H4 (cell line): ENCODE measurements around the gene LDLRAP1. TPM values are rescaled to one million over a fixed set of nuclear protein-coding genes. Genes with fewer than 3 reads are reported as not detected.

ENCODE experiments used
- DNase-seq: peaks from one replicate; pipeline ENCODE4 v3.0.0-alpha.2; 2015; ENCODE audit warnings: low spot score
- total RNA-seq: library from RNA; depleted of rRNA; stranded (reverse); fragments of >200 nt; shearing (Covaris generic); gene quantifications from 2 replicates; pipeline ENCODE4 v1.2.3, GENCODE V29; 2014

Gene LDLRAP1
- total RNA-seq, 1 experiment from 2014 or later = 9.5 TPM

DNA sequence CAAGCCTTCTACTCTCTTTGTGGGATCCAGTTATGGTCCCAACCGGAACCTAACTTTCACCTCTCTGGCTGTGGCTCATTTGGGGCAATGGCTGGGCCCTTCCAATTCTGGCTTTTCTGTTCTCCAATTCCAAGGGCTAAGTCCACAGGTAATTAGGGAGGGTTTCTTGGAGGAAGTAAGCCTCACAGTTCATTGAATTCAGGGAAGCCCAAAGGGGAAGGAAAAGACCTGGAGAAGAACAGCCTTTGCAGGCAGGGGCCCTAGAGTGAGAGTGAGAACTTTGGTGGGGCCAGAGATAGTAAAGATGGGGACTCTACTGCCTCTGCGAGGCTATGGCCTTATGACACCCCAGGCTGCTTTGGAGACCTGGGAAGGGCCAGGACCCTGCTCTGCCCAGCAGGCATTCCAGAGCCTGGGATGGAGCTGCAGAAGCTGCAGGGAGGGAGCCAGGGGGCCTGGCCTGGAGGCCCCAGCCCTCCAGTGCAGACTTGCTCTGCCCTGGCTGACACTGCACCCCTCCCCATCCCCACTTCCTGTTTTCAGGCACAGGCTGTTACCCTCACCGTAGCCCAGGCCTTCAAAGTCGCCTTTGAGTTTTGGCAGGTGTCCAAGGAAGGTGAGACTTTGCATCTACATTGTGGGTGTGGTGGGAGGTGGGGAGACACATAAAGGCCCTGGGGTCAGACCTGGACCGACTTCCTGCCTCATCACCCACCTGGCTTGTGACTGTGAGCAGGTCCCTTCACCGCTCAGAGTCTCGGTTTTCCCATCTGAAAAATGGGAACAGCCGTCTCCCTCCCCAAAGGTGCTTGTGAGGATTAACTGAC is 18.9 kb downstream of the LDLRAP1 start:
- DNase-seq = no peak

DNA sequence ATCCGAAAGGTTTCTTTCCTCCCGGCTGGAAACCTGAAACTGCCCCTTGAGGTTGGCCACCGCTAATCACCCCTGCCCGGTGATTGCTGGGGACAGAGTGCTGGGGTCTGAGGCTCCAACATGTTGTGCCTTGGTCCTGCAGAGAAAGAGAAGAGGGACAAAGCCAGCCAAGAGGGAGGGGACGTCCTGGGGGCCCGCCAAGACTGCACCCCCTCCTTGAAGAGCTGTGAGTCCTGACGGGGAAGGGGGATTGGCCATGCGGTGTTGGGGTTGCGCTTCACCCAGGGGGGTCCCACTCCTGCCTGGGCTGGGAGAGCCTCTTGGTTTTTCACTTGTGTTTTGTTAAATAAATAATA is 19.5 kb downstream of the LDLRAP1 start:
- DNase-seq = no peak

DNA sequence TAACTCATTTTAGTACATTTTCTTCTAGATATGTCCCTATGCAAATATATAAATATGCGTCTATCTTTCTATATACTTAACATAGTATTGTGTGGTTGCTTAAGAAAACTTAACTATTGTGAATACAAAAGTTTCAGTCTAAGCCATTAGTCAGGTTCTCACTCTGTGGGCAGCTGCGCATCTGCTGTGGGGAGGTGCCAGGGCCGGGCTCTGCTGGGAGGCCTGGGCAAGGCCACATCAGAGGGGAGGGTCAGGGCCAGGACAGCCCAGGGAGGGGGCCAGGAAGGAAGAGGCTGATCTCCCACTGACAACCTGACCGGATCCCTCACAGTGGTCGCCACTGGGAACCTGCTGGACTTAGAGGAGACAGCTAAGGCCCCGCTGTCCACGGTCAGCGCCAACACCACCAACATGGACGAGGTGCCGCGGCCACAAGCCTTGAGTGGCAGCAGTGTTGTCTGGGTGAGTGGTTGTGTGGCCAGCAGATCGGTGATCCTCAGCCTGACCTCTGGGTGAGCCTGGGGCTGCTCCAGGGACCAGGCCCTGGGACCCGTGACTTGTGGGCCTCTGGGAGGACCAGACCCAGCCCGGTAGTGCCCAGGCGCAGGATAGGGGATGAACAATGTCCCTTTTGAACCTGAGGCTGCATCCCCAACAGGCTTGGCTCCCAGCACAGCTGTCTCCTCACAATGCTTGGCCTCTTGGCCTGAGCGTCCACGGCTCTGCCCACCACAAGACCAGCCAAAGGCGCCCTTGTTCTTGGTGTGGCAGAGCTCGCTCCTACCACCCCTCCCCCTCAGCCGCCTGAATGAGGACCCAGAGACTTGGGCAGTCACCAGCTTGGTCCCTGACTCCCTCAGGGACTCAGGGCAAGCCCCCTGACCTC is 20.2 kb downstream of the LDLRAP1 start:
- no peak for DNase-seq

DNA sequence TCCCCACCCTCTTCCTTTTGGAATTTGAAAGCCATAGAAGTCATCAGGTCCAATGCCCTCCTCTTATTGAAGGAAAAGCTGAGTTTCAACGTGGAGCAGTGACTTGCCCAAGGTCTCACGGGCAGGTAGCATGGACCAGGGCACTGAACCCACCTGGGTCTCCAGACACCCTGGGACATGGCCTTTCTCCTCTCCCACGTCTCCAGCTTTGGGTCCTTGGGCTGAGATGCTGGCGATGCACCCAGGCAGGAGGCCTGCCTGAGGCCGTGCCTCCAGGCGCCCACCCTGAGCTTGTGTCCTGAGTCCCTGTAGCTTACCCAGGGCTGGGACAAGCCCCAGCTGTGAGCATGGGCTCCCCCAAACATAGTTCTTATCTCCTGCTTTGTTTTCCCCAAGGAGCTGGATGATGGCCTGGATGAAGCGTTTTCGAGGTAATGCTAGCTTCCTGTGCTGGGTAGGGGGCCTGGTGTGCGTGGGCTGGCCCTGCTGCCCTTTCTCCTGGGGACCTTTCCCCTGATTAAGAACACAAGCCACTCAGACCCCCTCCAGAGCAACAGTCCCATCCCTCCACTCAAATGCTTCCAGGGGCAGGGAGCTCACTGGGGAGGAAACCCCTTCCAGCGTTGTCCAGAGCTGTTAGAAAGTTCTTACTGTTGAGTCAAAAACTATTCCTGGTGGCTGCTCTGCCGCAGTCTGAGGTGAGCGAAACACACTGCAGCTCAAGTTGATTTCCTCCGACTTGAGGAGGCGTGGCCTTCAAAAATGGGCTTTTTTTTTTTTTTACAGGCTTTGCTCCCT is 21.6 kb downstream of the LDLRAP1 start:
- no peak for DNase-seq

DNA sequence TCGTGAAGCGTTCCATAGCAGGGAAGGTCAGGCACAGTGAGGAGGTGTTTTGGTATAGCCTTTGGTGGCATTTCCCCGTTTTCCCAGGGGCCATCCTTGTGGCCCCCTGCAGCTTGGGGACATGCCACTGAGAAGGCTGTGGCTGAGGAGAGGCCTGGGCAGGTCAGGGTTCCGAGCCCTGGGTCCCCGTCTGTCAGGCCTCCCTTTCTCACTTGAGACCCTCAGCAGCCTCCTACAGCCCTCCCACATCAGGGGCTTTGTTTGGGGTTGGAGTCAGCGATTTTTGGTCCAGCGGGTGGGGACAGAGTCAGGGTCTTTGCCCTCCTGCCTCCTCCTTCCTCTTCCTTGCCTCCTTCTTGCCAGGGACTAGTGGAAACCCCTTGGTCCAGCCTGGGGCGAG is 22.2 kb downstream of the LDLRAP1 start:
- no peak for DNase-seq

DNA sequence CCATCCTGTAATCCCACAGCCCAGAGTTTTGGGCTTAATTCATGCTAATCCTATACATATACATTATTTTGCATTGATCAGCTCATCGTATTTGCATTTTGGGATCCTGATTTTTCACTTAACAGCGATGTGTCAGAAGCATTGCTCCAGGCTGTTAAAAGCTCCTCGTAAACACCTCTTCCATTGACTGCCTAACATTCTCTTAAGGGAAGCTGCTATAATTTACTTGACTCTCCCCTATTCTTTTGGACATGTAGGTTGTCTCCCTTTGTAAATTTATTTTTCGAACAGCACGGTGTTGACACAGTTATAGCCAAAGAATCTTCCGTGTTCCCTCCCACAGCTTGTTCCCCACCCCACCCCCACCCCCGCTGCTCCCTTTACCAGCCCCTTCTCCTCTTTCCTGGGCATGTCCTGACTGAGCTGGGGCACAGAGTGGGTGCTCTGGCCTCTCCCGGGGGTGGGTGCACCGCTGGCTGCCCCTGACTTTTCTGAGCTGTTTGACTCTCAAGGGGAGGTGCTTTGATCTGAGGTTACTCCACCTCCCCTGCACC is 22.8 kb downstream of the LDLRAP1 start:
- no peak for DNase-seq

DNA sequence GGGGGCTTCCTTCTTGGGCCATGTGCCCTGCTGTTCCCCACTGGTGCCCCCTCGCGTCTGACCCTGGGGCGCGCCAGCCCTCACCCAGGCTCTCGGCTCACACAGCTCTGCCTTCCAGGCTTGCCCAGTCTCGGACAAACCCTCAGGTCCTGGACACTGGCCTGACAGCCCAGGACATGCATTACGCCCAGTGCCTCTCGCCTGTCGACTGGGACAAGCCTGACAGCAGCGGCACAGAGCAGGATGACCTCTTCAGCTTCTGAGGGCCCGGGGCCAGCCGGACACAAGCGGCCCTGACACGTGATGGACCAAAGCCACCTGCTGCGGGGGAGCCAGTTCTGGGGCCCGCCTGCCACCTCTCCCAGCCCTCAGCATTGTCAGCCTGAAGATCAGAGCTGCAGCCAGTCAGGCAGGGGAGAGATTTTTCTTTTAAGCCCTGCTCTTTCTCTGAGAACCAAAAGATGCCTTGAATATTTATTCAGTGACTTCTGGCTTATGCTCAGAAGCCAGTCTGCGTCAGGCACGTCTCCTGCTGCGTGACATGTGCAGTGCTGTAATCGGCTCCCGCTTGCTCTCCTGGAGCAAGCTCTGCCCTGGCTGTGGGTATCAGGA is 23.4 kb downstream of the LDLRAP1 start:
- DNase-seq = no peak

DNA sequence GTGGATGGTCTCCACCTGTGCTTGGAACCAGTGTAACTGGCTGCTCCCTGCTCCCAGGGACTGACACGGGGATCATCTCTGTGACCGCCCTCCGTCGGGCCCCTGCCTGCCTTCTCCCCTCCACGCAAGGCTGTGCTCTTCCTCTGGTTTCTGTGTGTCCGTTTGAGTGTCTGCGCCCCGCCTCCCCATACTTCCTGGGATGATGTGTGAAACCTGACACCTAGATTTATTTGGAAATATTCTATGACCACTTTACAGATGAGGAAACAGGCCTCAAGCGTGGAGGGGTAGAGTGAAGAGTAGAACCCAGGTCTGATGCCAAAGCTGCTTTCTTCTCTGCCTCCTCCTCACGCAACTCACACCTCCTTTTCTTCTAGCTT is 24.3 kb downstream of the LDLRAP1 start:
- DNase-seq = no peak

DNA sequence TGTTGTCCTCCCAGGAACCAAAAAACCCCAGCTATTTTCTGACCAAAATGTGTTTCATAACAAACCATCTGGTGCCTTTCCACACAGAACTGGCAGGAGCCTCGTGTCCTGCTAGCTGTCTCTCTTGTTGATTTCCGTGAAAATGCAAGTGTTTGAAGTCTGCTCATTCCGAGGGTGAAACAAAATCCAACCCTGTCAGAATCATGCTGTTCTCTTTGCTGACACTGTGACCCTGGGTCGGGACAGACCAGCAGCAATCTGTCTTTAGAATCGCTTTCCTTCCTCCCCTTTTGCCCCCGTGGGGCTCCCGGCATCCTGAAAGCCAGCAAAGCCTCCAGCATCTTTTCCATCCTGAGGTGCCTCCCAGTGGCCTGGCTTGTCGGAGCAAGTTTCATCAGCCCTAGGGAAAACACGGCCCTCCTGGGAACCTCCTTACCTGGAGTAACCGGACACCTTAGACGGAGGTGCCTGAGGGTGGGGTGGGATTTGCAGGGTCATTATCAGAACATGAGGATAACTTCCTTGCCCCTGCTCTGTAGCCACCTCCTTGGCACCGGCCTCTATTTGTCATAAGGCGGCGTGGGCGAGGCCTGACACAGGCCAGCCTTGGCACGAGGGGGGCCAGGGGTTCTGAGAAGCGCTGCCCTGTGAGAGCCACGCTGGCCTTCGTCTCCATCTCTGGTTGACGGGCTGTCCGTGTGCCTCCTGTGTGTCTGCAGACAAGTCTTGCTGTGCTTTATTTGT is 24.9 kb downstream of the LDLRAP1 start:
- peak; percentile 72 for DNase-seq

DNA sequence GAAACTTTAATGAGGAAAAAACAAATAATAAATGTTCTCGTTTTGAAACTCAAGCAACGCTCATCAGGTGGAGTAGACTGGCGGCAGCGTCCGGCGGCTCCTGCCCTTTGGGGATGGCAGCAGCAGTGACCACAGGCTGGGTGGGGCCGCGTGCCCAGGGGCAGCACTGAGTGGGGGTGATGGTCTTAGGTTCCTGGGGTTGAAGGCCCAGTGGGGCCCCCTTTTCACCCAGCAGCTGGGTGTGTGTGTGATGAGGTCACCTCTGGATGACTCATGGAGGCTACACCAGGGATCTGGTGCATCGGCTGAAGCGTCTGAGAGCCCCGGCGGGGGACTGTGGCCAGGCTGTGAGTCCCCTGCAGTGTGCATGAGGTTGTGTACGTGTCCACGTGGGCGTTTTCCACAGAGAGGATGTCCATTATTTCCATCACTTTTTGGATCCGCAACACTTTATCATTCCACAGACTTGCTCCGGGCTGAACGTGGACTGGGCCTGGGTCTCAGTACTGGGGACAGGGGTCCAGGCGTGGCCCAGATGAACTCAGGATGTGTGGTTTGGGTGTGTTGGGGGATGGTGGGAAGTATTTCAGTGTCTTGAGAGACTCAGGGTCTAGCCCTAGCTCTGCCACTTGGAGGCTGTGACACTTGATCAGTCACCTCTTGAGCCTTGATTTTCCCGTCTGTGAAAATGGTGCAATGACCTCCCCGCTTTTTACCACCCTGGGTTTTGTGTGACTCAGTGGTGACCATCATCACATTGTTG is 25.6 kb downstream of the LDLRAP1 start:
- DNase-seq = peak; percentile 78

DNA sequence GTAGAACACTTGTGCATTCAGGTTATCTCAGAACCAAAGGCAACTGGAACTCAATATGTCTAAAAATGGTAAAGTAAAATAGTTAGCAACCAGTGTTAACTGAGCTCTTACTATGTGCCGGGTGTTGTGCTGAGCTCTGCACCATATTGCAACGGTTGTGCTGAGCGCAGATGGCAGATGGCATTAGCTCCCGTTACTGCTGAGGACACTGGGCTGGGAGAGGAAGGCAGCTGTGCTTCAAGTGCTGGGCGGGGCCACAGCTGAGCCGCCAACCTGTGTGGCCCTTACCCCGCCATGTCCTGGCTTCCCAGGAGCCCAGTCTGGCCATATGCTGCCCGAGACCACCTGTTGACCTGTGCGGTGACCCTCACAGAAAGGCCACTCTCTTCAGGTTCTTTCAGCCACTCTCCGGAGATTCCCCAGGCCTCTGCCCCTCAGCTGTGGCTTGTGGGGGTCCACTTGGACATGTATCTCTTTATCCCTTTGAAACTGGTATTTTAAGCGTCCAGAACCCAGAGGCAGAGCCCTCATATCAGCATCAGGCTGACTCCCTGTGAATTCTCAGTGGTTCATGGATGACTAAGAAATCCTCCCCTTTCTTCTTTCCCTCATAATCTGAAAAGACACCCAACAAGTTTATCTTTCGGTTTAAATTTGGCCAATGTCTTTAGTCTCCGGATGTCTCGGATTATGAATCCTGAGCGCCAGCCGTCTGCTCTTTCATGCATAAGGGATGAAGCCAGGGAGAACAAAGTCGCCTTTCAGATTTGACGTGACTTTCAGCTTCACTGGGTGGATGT is 26.4 kb downstream of the LDLRAP1 start:
- DNase-seq = no peak

DNA sequence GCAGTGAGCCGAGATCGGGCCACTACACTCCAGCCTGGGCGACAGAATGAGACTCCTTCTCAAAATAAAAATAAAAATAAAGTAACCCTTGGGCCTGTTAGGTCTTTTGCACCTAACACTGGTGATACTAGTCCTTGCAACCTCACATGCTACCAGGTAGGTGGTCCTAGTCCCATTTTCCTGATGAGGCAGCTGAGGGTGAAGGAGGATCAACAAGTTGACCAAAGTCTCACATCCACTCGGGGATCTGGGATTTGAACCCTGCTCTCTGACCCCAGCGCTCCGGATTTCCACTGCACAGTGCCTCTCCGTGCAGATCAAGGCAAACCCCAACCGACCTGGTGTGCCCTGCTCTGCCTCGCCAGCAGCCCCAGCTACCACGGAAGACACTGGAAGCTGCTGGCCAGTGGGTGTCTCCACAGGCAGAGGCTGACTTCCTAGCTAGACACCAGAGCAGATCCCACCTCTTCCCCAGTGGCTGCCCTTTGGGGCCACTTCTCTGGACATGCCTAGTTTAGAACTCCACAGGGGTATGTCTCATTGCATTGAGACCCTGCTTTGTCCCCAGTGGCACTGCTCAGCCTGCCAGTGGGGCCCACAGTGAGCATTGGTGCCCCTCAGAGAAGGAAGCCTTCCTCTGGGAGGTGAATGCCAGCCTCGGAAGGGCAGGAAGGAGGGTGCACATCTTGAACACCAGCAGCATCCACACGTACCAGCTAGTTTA is 27.6 kb downstream of the LDLRAP1 start:
- DNase-seq = no peak

DNA sequence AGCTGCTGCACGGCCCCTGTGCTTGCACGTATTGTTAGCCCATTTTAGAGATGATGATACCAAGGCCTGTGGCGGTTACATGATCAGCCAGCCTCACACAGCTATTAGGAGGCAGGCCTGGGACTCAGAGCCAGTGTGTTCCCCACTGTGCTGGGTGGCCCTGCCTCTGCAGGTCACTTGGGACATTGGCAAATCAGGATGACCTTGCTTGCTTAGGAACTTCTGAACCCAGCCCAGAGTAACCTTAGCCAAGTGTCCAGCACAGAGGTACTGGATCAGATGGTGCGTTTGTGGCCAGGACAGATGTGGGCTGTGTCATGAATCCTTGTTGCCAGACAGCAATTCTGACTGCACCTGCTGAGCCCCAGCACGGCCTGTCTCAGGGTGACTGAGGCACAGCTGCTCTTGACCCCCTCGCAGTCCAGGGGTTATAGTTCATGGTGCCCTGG is 28.1 kb downstream of the LDLRAP1 start:
- no peak for DNase-seq

DNA sequence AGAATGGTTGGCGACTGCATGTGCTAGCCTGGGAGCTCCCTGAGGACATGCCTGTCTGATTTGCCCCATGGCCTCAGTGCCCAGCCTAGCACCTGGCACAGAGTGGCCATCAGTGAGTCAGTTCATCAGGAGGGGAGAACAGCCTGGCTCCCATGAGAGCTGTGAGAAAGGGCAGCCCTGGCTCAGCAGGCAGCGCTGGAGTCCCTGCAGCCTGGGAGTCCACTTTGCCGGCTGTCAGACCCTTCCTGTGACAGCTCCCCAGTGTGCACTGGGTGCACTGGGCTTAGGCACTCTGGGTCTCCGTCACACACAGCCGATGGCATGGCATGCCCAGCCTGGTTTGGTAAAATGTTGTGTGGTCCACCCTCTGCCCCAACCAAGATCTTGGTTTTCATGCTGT is 28.7 kb downstream of the LDLRAP1 start:
- no peak for DNase-seq

DNA sequence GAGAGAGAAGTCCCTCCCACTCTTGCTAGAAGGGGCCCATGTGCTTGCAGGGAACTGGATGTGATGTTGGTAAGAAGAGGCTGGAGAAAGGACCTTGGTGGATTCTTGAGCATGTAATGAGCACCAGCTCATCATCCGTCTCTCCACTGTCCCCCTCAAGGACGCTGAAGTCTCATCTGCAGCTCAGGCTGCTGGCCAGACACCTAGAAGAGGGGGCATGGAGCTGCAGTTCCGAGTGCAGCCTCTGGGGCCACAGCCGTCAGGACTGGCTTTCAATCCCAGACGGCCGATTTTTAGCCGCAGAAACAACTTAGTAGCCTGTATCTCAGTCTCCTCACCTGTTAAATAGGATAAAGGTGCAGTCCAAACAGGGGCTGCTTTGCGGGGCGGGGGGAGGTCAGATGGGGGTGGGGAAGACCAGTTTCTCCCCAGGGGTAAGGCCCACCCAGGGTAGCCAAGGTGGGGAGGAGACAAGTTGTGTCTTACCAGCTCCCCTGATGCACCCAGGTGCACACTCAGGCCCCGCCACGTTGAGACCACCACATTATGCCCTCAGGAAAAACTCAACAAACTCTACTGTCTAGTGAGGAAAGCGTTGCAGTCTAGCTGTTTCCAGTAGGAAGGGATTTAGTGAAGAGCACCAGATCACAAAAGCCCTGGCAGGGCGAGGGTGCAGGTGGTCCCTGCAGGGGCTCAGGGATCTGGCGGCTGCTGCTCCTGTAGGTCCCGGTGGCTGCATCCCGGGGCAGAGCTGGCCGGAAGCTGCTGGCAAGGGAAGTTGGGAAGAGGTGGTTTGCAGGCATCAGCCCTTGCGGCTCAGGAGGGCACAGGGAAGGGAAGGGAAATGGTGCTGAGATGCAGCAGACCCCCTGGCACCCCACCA is 29.5 kb downstream of the LDLRAP1 start:
- DNase-seq = no peak

DNA sequence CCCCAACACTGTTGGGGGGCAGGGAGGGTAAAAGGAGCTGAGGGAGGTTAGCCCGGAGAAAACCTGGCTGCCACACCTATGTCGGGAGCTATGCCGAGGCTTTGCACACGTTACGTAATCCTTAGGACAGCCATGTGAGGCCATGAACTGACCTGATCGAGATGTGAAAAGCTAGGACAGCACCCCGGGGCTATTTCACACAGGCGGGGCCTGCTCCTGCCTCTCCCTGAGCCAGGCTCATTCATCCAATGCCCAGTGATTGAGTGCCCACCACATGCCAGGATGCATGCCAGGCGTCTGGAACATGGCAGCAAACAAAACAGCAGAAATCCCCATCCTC is 30.2 kb downstream of the LDLRAP1 start:
- DNase-seq = no peak

DNA sequence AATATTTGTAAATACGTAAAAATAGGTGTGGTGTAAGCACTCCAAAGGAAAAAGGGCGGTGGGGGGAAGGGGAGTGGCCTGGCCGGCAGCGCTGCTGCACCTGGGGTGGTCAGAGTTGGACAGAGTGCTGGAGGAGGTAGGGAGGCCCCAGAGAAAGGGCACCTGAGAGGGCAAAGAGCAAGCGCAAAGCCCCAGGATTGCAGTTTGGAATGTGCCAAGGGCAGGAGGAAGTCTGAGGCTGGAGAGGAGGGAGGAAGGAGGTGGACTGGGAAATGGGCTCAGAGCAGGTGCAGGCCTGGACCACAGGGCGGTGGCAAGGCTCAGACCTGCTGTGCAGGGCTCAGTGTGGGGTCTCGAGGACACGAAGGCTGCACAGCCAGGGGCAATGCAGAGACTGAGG is 30.6 kb downstream of the LDLRAP1 start:
- no peak for DNase-seq

DNA sequence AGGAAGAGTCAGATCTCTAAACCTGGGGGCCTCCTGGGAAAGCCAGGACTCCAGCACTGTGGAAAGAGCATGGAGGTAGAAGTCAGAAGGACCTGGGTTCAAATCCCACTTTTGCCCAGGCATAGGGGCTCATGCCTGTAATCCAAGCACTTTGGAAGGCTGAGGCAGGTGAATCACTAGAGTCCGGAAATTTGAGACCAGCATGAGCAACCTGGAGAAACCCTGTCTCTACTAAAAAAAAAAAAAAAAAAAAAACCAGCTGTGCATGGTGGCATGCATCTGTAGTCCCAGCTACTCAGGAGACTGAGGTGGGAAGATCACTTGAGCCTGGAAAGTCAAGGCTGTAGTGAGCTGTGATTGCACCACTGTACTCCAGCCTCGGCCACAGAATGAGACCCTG is 31.8 kb downstream of the LDLRAP1 start:
- no peak for DNase-seq
